ENCODE data around the gene BCOR.

BCOR gene

DNA sequence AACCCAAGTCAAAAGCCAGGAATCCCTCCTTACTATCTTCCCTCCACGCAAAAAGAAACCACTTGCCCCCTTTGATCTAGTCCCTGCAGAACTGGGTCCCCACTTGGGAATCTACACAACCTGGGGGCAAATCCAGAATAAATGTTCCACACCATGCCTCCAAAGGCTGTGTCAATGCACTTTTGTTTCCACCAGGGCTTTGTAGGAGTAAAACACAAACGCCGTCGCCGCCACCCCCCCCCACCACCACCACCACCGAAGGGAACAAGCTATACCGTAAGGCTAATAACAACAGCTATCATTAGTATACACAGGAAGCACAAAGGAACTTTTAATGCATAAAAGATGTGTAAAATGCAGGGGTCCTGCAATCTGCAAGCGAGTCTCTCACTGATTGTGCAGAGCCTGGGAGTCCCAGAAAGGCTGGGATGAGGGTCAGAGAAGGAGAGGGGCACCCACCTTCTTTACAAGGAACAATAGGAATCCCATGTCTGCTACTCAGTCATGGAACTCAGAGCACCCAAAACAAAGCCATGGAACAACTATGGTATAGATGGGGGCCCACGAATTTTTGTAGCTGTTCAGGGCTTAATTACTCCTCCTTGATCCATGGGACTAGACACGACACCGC is 13.2 kb downstream of the BCOR start:
- no peak for DNase-seq (ENCODE audit: low spot score)

- DNase-seq (ENCODE audit: low spot score) = no peak
Measured at GRCh38 chrX:40083979-40084359, 13.8 kb downstream of the BCOR start.

GRCh38 chrX:40083120-40083978 is 14.4 kb downstream of the BCOR start:
- no peak for DNase-seq (ENCODE audit: low spot score)

GRCh38 chrX:40082447-40083119 is 15.2 kb downstream of the BCOR start:
- no peak for DNase-seq (ENCODE audit: low spot score)

DNA sequence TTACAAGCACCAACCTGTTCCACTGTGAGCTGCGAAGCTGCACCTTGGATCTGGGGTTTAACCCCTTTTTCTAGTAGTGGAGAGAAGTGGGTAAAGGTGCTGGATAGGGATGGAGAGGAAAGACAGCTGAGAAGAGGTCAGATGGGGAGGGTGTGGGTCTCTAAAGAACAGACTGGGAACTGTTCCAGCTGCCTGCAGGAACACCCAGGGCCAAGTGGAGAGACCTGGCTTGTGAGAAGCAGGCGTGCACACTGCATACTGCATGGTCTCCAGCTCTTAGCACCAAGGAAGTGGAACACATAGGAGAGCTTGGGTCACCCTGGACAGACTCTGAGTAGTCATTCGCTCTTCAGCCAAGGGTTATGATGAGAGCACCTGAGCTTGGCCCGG is 16.1 kb downstream of the BCOR start:
- no peak for DNase-seq (ENCODE audit: low spot score)

GRCh38 chrX:40080894-40081678 is 16.7 kb downstream of the BCOR start:
- DNase-seq (ENCODE audit: low spot score) = no peak

GRCh38 chrX:40079572-40079971 is 18.2 kb downstream of the BCOR start:
- no peak for DNase-seq (ENCODE audit: low spot score)

DNA sequence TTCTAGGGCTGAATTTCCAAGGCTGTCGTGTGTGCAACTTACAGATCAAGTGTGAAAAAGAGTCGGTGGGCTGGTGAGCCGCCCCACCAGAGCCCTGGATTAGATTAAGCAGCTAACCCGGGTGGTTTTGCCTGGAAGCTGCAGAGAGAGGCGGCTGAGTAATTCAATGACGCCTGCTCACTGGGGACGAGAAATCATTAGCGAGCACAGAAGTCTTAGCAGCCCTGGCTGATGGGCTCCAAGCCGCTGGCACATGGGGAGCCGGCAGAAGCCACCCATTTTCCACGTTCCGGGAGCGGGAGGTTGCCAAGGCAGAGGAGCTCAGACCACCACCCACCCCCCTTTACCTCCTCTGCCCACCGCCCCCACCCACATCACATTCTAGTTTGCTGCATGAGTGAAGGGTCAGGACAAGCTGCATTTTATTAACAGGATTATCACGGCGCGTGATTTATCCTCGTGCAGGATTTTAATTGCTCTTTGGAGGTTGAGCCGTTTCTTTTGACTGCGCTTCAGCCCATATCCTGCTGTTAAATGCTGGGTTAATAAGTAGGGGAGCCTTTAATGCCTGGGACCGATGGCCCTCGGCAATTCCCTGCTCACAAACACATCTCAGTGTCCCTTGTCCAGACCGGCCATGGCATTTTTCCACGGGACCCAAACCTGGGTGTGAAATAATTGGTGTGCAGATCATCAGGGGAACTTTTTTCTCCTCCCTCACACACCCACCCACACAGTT is 19.1 kb downstream of the BCOR start:
- DNase-seq (ENCODE audit: low spot score) = no peak

DNA sequence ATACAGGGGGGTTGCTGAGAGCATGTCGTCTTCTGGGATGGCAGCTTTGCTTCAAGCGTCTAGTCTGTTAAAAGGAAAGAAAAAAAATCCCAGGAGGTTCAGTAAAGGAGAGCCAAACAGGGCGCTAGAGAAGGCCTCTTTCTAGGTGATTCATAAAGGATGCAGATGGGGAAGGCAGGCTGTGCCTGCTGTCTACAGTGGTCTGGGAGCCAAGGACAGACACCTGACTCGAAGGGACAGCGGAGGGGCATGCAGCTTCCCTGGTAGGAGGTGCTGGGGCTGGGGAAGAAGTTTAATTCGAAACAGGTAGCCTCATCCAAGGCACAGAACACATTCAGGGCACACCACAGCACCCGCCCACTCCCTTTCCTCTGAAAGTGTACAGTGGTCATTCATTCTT is 19.9 kb downstream of the BCOR start:
- DNase-seq (ENCODE audit: low spot score) = no peak

DNA sequence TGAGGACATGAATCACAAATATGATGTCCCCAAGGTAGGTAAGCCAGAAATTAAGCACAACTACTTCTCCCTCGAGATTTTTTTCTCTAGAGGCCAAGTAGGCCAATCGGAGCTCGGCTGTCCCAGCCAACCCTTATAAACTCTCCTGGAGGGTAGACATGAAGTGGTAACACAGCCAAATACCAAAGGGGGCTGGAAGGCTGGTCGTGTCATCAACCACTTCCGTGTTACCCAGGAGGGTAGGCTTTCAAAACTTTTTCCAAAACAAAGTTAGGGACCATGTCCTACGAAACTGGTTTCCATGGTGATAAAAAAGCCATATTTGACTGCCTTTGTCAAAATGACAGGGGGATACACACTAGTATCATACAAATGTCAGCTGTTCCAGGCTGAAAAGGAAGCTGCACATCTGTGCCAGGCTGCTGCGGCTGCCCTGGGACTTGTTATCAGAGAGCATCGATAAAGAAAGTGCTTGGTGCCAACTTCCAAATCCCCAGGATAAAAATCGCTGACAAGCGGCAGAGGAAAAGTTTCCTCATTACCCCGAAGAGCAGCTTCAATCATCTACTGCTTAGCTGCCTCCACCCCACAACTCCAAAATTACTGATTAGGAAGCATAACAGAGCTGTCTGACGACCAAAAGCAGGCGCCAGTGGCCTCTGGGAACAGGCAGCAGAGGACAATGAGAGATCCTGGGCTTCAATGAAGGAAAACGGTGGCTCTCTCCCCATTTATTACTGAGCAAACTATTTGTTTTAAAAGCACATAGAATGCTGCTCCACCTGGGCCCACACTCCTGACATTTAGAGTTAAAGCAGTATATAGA is 20.8 kb downstream of the BCOR start:
- DNase-seq (ENCODE audit: low spot score) = no peak

GRCh38 chrX:40074959-40075332 is 22.8 kb downstream of the BCOR start:
- no peak for DNase-seq (ENCODE audit: low spot score)

- DNase-seq (ENCODE audit: low spot score) = no peak
Measured at GRCh38 chrX:40074080-40074958, 23.4 kb downstream of the BCOR start.

GRCh38 chrX:40073439-40074054 is 24.2 kb downstream of the BCOR start:
- no peak for DNase-seq (ENCODE audit: low spot score)

DNA sequence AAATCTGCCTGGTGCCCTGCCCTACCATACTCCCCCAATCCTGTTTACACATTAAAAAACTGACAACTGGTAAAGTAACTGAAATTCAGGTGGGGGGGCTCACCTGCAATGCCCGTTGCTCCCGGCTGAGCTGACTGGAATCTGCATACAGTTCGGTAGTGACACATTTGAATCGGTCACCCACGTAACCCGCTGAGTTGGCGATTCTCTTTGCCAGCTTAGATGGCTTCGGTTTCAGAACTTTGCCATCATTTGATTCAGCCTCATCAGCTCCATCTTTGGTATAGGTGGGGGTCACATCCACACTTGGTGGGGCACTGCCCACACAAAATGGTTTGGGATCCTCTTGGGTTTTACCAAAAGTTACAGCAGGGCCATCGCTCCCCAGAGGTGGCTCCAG is 25.5 kb downstream of the BCOR start:
- DNase-seq (ENCODE audit: low spot score) = no peak

- DNase-seq (ENCODE audit: low spot score) = peak; percentile 9
Measured at GRCh38 chrX:40068048-40068447, 29.7 kb downstream of the BCOR start.

DNA sequence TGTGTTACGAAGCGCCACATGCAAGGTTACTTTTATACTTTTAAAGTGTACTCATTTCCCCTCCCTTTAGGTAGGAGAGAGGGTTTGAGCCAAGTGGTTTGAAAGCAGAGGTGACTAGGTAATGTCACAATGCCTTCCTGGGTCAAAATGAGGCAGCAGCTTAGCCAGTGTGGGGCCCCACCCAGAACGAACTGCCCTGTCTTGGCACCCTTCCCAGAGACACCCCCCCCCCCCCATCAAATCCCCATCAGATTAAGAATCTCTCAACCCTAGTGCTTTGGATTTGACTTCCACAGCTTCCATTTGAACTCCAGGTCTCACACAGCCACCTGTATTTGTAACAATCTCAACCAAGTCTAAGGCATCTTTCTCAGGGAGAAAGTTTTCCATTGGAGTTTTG is 31.1 kb downstream of the BCOR start:
- no peak for DNase-seq (ENCODE audit: low spot score)

GRCh38 chrX:40065296-40066046 is 32.3 kb downstream of the BCOR start:
- no peak for DNase-seq (ENCODE audit: low spot score)

DNA sequence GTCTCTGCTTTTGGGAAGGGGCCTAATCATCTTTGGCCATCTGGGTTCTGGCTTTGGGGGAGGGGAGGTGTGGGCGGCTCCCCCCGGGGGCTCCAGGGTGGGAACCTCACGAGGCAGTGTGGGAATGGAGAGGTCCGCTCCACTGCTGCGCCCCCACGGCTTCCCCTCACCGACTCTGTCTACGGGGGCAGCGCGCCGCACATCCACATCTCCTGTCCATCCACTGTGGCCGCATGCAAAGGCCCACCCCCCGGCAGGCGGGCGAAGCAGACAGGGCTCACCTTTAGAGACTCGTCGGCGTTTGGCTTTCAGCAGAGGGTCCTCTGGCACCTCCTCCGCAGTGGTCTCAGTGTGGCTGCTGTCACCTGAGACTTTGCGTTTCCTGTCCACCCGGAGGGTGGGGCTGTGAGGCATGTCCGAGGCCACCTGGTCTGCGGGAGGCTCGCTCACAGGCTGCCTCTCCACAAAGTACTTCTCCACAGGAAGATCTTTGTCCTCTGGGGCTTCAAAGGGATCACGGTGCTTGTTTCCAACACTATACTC is 33.6 kb downstream of the BCOR start:
- no peak for DNase-seq (ENCODE audit: low spot score)
